BLaER1 treated with 17β-estradiol and CSF1 and Interleukin-3, amounts not matched to agents 10 nM and 100 nM (cell line): ENCODE measurements around the gene HS6ST3.

Experiments used
- H3K27ac ChIP-seq, 11 experiments: shearing (Covaris generic); formaldehyde crosslinking; 2 replicates each; pipeline ENCODE4 v1.8.1; 2022
- H3K27me3 ChIP-seq, 11 experiments: shearing (Covaris generic); formaldehyde crosslinking; 2 replicates each; pipeline ENCODE4 v1.8.1; 2022
- H3K36me3 ChIP-seq, 11 experiments: shearing (Covaris generic); formaldehyde crosslinking; 2 replicates each; pipeline ENCODE4 v1.8.1; 2022
- H3K4me1 ChIP-seq, 10 experiments: shearing (Covaris generic); formaldehyde crosslinking; 2 replicates each; pipeline ENCODE4 v1.8.1; 2022
- H3K4me2 ChIP-seq, 11 experiments: shearing (Covaris generic); formaldehyde crosslinking; 2 replicates each; pipeline ENCODE4 v1.8.1; 2022
- H3K4me3 ChIP-seq, 10 experiments: shearing (Covaris generic); formaldehyde crosslinking; 2 replicates each; pipeline ENCODE4 v1.8.1; 2022
- H3K9ac ChIP-seq, 11 experiments: shearing (Covaris generic); formaldehyde crosslinking; 2 replicates each; pipeline ENCODE4 v1.8.1; 2022
- H3K9me3 ChIP-seq, 11 experiments: shearing (Covaris generic); formaldehyde crosslinking; replicated peaks in 1 of 11; 2 replicates each; pipeline ENCODE4 v1.8.1; 2022
- H4K20me1 ChIP-seq, 11 experiments: shearing (Covaris generic); formaldehyde crosslinking; 2 replicates each; pipeline ENCODE4 v1.8.1; 2022
- Cebpa-rat ChIP-seq, 11 experiments: shearing (Covaris generic); IDR thresholded peaks; 2 replicates each; pipeline ENCODE4 v1.8.1; 2022

Gene HS6ST3

DNA sequence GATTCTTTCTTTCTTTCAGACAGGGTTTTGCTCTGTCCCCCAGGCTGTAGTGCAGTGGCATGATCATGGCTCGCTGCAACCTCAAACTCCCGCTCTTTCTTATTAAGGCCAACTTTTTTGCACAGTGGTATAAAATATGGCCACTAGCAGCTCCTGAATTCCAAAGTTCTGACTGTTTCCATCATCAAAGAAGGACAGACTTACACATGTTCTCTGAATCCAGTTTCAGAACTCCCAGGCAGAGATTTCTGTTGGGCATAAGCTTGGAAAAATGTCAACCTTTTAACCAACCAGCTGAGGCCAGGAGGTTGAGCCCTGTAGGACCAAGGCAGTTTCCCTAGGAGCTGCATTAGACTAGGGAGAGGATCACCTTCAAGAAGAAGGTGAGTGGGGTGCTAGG is 184.1 kb downstream of the HS6ST3 start:
- no peak overlapping the region for H3K4me2 ChIP-seq
- TF ChIP-seq Cebpa-rat (IDR thresholded peaks at IDR 0.05): no peak

DNA sequence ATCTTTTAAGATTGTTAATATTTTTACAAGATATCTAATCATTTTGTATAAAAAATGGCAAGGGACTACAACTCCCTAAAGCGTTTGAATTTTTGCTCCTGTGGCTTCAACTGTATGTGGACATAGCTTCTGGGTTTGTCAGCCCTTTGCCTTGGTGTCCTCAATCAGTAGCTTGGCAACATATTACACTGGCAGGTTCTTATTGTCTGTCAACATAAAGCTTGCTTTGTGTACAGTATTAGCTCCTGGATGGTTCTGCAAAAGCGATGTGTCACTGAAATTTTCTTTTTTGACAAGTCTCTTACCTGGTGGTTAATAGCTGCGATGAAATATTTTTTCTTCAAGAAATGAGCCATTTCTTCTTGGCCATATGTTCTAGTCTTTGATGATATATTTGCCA is 190.0 kb downstream of the HS6ST3 start:
- no peaks in the 10 kb centered on the region; a peak in 1 of 22 replicates for H3K9me3 ChIP-seq
- H4K20me1 ChIP-seq: no peaks in the 10 kb centered on the region
- no peaks in the 10 kb centered on the region for H3K27me3 ChIP-seq
- H3K9ac ChIP-seq: no peak overlapping the region
- no peaks in the 10 kb centered on the region for H3K36me3 ChIP-seq
- TF ChIP-seq Cebpa-rat (IDR thresholded peaks at IDR 0.05): no peak
- H3K4me1 ChIP-seq: no peaks in the 10 kb centered on the region
- H3K27ac ChIP-seq: no peak overlapping the region
- no peak overlapping the region for H3K4me2 ChIP-seq
- H3K4me3 ChIP-seq: no peak overlapping the region

More for the DNA sequence above, 184.1 kb downstream of the HS6ST3 start:
- Histone ChIP-seq H3K4me3 (no peak overlapping the region), H4K20me1 (no peaks in the 10 kb centered on the region), H3K9me3 (no peaks in the 10 kb centered on the region; a peak in 1 of 22 replicates), H3K9ac (no peak overlapping the region), H3K27me3 (no peaks in the 10 kb centered on the region), H3K36me3 (no peaks in the 10 kb centered on the region), H3K27ac (no peak overlapping the region), H3K4me1 (peaks cover 0 to 12% (median 0%) of the 10 kb centered on the region in 10 experiments; a peak in 2 of 20 replicates)

DNA sequence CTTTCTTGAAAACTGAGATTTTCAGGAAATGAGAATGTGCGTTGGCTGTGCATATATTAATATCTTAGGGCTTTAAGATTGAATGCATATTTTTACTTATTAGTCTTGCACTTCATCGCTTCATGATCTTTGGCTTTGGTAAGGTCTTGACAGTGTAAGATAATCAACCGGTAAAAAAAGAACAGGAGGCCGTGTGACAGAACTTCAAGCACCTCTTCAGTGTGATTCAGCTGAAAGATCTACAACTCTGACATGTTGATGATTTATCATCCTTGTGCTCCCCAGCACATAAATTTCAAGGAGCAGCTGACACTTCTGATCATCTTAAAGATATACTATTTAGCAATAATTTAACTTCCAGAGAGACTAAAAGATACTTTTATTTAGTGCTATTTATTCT is 195.1 kb downstream of the HS6ST3 start:
- Histone ChIP-seq H3K36me3 (no peaks in the 10 kb centered on the region), H4K20me1 (no peaks in the 10 kb centered on the region), H3K4me3 (no peak overlapping the region), H3K4me1 (no peaks in the 10 kb centered on the region), H3K9me3 (no peaks in the 10 kb centered on the region), H3K27ac (no peak overlapping the region), H3K4me2 (no peak overlapping the region), H3K9ac (no peak overlapping the region), H3K27me3 (no peaks in the 10 kb centered on the region)
- TF ChIP-seq Cebpa-rat (IDR thresholded peaks at IDR 0.05): no peak

DNA sequence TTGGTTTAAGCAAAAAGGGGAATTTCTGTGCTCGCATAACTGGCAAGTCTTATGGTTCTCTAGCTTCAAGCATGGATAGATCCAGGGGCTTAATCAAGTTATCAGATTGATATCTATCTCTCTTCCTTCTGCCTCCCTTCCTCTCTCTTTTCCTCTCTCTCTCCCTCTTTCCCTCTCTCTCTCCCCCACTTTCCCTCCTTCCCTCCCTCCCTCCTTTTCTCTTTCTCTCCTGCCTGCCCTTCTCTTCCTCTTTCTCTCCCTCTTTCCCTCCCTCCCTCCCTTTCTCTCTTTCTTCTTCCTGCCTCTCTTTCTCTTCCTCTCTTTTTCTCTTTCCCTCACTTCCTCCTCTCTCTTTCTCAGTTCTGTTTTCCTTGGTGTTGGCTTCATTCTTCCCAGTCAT is 195.8 kb downstream of the HS6ST3 start:
- Histone ChIP-seq H4K20me1 (no peaks in the 10 kb centered on the region), H3K36me3 (no peaks in the 10 kb centered on the region), H3K9me3 (0 out of 22 replicates have a peak, but pooled peaks cover 0 to 1% (median 0%) of the 10 kb centered on the region in 11 experiments), H3K4me2 (no peak overlapping the region), H3K27me3 (no peaks in the 10 kb centered on the region), H3K4me3 (no peak overlapping the region), H3K4me1 (no peaks in the 10 kb centered on the region), H3K27ac (no peak overlapping the region), H3K9ac (no peak overlapping the region)
- no peak for TF ChIP-seq Cebpa-rat (IDR thresholded peaks at IDR 0.05)

DNA sequence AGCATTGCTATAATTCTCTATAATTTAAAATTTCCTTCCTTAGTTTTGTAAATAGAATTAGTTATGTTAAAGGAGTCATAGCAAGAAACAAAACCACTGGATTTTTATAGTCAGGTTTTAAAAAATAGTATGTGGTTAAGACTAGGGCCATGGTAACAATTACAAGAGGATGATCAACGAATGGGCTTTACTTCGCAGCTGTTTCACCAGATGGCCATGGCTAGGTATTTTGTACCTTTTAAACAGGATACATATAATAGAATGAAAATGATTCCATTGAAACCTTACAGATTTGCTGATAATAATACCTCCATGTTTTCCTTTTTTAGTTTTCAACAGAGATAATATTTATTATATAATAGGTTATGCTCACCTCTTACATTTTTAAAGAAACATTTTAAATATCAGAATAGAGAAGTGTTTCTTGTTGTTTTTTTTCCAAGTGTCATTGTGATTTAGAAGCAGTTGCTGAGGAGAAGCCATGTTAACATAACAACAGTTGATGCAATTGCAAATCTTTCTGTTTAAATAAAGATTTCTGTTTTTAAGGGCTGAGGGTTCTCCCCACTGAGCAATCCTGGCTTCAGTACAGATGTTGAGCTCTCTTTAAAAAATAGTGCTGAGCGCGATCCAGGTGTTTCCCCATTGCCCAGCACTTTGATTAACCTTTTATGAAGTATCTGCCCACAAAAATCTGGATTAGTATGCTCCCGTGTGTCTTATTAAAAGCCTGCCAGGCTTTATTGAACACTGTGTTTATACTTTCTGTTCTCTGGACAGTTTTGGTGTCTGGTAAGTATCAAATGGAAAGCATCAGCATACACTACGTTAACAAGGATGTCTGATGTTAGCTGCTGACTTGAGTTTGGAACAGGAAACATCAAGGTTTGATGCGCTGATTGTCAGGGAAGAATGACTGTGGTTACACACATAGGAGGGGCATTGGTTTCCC is 205.3 kb downstream of the HS6ST3 start:
- no peaks in the 10 kb centered on the region for H3K36me3 ChIP-seq
- H3K4me1 ChIP-seq: peaks cover 0 to 57% (median 33%) of the 10 kb centered on the region in 10 experiments; a peak in 16 of 20 replicates
- peak overlapping the region in 2 of 10 experiments; percentile 20 to 30; a peak in 2 of 20 replicates for H3K4me3 ChIP-seq
- no peaks in the 10 kb centered on the region for H4K20me1 ChIP-seq
- H3K9ac ChIP-seq: peak overlapping the region in 2 of 11 experiments; percentile 2 to 52; a peak in 1 of 22 replicates
- no peak for TF ChIP-seq Cebpa-rat (IDR thresholded peaks at IDR 0.05)
- peaks cover 0 to 9% (median 0%) of the 10 kb centered on the region in 11 experiments; a peak in 4 of 22 replicates for H3K9me3 ChIP-seq
- H3K27me3 ChIP-seq: no peaks in the 10 kb centered on the region
- peak overlapping the region in 3 of 11 experiments; percentile 7 to 68 (median 8); a peak in 5 of 22 replicates for H3K27ac ChIP-seq
- peak overlapping the region in 10 of 11 experiments; percentile 5 to 80 (median 62); a peak in 18 of 22 replicates for H3K4me2 ChIP-seq

DNA sequence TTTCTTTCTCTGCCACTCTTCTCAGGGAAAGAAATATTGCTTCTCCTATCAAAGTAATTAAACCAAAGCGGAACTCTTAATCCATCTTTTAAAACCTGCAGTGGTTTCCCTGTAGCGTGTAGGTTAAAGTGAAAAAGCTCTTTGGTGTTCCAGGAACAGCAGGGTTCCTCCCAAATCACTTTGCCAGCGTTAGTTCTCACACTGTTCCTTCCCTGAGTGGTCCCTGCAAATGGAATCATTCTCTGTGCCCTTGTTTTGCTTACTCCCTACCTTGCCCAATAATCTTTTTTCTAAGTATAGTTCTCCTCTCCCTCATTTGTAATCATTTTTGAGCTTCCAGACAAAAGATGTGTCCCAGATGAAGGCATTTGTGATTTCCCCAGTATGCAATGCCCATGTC is 207.5 kb downstream of the HS6ST3 start:
- H3K9me3 ChIP-seq: peaks cover 0 to 6% (median 0%) of the 10 kb centered on the region in 11 experiments; a peak in 4 of 22 replicates
- no peak overlapping the region for H3K9ac ChIP-seq

DNA sequence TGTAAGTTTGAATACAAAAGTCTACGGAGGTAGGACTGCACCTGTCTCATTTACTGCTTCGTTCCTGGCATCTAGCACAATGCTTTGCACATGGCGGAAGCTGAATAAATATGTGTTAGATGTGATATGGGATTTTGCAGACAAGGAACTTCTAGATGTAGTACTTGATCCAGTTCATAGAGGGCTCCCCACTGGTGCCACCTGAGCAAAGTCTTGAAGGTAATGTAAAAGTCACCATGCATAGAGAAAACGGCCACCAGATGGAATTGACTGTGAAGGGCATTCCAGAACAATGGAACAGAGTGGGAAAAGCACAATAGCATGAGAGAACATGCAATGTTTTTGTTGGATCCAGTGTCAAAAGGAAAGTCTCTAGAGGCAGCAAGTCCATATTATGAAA is 209.3 kb downstream of the HS6ST3 start:
- no peaks in the 10 kb centered on the region for H4K20me1 ChIP-seq
- peak overlapping the region in 2 of 11 experiments; percentile 61 to 80; a peak in 3 of 22 replicates for H3K4me2 ChIP-seq
- H3K9ac ChIP-seq: no peak overlapping the region
- peaks cover 0 to 51% (median 33%) of the 10 kb centered on the region in 10 experiments; a peak in 16 of 20 replicates for H3K4me1 ChIP-seq
- TF ChIP-seq Cebpa-rat (IDR thresholded peaks at IDR 0.05): no peak
- H3K4me3 ChIP-seq: no peak overlapping the region
- H3K9me3 ChIP-seq: peaks cover 0 to 6% (median 0%) of the 10 kb centered on the region in 11 experiments; a peak in 4 of 22 replicates
- no peak overlapping the region for H3K27ac ChIP-seq
- H3K27me3 ChIP-seq: no peaks in the 10 kb centered on the region
- no peaks in the 10 kb centered on the region for H3K36me3 ChIP-seq

More for the DNA sequence above, 207.5 kb downstream of the HS6ST3 start:
- peak overlapping the region in 5 of 11 experiments; percentile 23 to 80 (median 34); a peak in 6 of 22 replicates for H3K4me2 ChIP-seq
- H3K27ac ChIP-seq: no peak overlapping the region
- peaks cover 0 to 57% (median 33%) of the 10 kb centered on the region in 10 experiments; a peak in 16 of 20 replicates for H3K4me1 ChIP-seq
- TF ChIP-seq Cebpa-rat (IDR thresholded peaks at IDR 0.05): no peak
- H4K20me1 ChIP-seq: no peaks in the 10 kb centered on the region
- H3K36me3 ChIP-seq: no peaks in the 10 kb centered on the region
- no peaks in the 10 kb centered on the region for H3K27me3 ChIP-seq
- no peak overlapping the region for H3K4me3 ChIP-seq

DNA sequence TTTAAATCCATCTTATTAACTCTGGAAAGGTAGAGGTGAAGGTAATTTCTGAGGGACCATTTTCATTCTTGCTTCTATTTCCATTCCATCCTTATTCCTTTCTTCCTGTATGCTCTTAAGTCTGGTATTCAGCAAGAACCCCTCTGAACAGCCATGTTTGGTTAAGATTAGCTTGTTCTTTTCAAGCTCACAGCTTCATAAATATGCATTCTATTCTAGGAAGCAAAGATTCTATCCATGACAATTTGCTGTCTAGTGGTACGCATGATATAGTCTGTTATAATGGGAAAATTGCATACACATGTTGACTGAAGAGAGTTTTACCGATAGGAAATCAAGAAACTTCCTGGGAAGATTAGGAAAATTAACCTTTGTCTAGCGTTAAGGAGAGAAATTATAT is 218.7 kb downstream of the HS6ST3 start:
- no peaks in the 10 kb centered on the region for H3K9me3 ChIP-seq
- H3K27me3 ChIP-seq: no peaks in the 10 kb centered on the region
- no peaks in the 10 kb centered on the region for H3K36me3 ChIP-seq
- H3K9ac ChIP-seq: no peak overlapping the region
- TF ChIP-seq Cebpa-rat (IDR thresholded peaks at IDR 0.05): no peak
- no peak overlapping the region for H3K27ac ChIP-seq
- no peak overlapping the region for H3K4me3 ChIP-seq
- no peak overlapping the region for H3K4me2 ChIP-seq
- no peaks in the 10 kb centered on the region for H3K4me1 ChIP-seq
- H4K20me1 ChIP-seq: no peaks in the 10 kb centered on the region

DNA sequence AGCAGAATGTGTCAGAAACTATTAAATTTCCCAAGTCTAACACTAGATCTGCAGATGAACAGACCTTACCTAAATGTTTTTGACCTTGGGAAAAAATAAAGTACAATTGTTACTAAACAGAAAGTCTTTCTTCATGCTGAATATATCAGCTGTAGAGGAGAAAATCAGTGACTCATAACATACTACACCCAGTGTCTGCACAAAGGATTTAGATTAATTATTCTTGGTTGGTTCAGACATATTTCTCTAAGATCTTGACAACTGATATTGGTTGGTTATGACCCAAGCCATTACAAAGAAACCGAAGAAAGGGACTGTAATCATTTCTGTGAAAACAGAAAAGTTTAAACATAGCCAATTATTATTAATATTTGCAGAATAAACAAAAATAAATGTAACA is 225.1 kb downstream of the HS6ST3 start:
- H3K36me3 ChIP-seq: no peaks in the 10 kb centered on the region
- no peaks in the 10 kb centered on the region for H3K27me3 ChIP-seq
- no peak for TF ChIP-seq Cebpa-rat (IDR thresholded peaks at IDR 0.05)
- peaks cover 0 to 12% (median 0%) of the 10 kb centered on the region in 11 experiments; a peak in 4 of 22 replicates for H3K9me3 ChIP-seq
- H3K4me3 ChIP-seq: no peak overlapping the region
- no peak overlapping the region for H3K9ac ChIP-seq
- no peaks in the 10 kb centered on the region for H3K4me1 ChIP-seq
- H3K27ac ChIP-seq: no peak overlapping the region
- no peaks in the 10 kb centered on the region for H4K20me1 ChIP-seq
- H3K4me2 ChIP-seq: no peak overlapping the region
